HG02623 (cell line): ENCODE measurements around the gene PEX14.

Experiments used
- ATAC-seq: cut with Tn5 transposase; IDR thresholded peaks from one replicate; pipeline ENCODE4 v1.9.1; 2021; ENCODE audit warnings: moderate library complexity; ENCODE audit not compliant: unreplicated experiment

PEX14 gene

DNA sequence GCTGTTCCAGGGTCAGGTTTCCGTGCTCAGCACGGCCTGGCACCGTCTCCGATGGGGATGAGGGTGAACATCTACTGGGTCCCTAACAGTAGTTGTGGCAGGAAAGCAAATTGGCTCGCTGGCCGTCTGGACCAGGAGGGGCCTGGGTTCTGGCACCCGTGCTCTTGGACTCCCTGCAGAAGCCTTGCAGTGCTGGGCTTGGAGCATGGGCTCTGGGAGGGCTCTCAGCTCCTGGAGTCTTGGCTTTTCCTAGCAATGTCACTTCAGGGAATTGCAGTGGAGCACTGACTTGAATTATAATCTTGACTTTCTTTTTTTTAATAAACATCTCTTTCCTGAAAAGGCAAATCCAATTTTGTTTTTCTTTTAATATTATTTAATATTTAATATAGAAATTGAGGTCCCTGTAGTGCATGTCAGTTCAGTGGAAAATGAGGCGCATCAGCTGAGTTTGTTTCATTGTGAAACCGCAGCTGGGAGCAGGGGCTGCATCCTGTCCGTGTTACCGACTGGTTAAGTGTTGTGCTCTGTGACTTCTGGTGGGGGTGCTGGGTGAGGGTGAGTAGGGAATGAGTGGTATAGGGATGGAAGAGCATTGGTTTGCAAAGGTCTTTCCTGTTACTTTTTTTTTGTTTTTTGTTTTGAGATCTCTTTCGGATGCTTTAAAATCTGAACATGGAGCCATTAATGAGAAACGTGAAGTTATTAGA is 64.1 kb downstream of the PEX14 start:
- ATAC-seq, result no peak

DNA sequence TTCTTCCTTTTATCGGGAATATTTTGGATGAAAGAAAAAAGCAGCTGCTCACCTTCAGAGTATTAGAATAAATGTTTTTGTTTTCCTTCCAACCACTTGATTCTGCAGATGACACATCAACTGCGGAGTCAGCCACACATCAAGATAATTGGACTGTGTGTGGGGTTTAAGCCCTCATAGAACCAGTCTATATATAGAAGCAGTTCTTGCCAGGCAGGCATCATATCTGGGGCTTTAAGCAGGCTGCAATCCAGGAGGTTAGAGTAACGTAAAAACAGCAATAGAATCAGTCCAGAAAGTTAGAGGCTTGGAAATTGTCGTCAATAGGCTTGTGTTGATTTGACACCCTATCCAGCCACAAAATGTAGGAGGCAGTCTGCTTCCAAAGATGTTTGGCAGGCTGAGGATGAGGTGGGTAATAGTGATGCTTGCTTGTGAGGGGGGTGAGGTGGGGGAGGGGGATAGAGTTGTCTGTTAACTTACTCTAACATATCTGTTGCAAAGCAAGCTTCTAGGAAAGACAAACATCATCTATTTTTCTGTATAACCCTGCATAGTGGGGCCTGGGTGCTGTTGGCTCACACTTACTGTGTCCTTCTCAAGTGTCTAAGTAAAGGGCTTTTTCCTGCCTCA is 64.8 kb downstream of the PEX14 start:
- ATAC-seq, result no peak

DNA sequence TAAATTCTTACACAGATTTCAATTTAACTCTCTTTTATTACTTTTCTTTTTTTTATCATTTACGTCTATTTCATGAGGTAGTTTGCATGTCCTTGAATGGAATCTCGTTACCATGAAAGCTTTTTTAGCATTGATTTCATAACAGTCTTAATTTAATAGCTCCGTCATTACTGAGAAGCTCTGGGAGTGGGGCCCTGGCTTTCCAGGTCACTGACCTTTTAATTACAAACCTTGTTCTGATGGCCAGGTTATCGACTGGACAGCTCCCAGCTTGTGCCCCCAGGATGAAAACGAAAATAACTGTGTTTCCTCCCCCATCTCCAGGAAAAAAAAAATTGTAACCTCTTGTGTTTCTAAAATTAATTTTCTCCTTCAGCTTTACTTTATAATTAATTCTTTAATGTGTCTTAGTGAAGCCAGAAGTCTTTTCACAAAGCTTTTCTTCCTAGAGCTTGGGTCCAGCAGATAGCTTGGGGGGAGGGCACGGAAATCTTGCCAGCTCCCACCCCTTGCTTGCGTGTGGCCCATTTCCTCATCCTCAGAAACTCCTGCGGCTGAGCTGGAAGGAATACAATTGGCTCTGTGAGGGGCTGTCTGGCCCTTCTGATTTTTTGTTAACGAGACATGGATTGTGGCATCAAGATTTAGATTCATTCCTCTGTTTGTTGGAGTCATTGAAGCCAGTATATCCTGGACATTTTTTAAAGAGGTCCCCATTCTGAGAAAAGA is 65.7 kb downstream of the PEX14 start:
- no peak for ATAC-seq

DNA sequence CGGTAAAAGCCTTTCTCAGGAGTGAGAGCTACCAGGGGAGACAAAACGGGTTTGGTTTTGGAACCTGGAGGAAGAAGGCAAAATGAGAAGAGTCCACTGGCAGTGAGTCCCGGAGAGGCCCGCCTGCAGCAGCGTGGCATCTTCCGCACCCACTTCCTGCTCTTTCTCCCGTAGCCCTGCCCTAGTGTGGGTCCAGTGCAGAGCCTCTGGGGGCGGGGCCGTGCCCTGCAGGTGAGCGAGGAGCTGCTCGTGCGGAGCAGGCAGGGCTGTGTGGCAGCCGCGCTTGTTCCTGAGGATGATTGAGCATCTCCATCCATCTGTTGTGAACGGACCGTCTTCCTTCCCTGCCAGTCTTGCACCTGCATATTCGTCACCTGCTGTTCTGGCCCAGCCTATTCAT is 66.5 kb downstream of the PEX14 start:
- no peak for ATAC-seq

DNA sequence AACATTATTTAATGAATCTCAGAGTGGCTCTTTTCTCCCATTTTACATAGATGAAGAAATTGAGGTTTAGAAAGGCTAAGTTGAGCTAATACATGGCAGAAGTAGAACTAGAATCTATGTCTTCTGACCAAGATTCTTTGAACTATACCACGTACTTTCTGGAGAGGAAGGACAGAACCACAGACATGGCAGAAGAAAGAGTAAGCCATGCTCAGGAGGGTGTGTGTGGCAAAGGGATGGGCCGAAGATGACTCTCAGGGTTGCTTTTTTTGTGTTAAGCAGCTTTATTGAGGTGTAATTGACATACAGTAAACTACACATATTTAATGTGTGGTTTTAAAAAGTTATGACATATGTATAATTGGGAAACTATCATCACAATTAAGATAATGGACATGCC is 69.5 kb downstream of the PEX14 start:
- no peak for ATAC-seq

DNA sequence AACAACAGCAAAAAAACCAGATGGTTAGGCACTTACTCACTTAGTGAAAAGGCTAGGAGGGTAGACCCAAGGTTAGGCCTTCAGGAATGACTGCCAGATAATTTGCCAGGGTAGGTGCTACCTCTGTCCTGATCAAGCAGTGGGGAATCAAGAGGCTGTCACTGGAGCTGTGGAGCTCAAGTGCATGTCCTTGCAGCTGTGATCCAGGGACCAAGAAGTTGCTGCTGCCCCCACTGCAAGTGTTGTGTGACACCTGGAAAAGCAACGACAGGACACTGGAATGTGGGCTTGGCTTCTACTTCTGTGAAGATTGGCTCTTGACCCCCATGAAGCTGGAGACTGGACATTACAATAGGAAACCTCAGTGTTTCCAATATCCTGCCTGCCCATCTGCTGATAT is 72.1 kb downstream of the PEX14 start:
- ATAC-seq, result no peak

DNA sequence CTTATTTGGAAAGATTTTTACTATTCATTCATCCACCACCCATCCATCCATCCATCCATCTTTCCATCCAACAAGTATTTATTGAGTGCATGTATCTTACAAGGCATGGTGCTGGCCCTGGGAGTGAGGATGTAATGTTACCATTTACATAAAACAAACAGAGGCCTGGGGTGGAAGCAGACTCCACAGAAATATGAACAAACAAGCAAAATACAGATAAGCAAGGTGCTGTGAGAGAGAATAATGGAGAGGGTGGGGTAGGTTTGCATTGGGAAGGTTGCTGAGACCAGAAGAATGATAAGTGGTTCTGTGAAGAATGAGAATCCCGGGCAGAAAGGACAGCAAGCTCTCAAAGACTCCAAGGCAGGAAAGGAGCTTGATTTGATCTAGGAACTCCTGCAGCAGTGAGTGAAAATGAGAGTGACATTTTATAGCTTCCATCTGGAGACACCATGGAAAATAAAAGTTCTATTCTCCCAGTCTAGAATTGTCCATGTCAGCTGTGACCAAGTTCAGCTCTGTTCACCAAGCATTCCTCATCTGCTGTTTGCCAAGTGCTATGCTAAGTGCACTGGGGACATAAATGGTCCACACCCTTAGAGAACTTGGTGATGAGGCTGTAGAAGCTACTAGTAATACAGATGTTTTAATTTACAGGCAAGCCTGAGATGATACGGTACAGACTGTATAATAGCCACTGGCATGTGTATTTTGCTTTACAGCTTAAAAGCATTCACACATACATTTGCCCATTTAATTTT is 75.3 kb downstream of the PEX14 start:
- ATAC-seq, result no peak

DNA sequence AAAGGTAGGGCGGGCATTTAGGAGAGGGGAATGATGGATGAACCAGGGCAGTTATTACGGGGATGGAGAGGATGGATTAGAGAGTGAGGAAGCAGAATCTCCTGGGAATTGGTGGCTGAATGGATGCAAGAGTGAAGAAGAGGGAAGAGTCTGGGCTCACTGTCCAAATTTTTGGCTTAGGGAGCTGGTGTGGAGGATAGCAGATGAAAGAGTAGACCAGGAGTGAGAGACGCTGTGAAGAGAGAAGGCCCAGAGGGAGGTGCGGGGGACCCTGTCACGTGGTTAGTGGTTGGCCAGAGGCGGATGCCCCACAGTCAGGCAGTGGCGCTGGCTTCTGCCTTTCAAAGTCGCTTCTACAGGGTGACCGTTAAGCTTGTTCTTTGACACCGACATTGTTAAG is 78.4 kb downstream of the PEX14 start:
- ATAC-seq, result no peak

DNA sequence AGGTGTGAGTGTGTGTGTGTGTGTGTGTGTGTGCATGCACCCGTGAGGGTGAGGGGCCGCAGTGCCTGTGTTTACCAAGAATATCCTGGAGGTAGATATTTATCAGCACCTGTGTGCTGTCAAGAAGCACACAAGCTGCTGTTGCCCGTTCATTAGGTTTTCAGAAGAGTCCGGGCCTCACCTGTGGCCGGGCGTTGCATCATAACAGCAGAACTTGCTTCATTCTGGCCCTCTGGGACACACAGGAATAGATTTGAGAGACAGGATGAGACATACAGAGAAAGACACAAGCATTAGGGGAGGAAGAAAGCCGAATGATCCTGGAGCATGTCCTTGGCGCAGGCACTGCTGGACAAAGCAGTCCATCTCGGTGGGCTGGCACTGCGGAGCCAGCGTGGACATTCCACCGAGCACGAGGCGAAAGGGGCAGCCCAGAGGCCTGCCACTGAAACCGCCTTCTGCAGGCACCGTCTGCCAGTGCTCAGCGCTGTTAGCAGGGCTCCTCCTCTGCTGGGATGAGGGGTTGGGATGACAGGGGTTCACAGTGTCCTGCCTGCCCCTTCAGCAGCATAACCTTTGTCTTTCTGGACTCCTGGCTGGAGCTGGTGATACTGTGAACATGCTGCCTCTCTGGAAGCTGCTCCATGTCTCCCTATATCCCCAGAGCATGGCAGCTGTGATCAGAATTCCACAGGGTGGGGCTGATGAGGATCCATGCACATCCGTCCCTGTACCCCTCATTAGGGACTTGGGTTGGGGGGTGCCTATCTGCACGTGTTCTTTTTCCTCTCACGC is 81.1 kb downstream of the PEX14 start:
- ATAC-seq, result no peak

DNA sequence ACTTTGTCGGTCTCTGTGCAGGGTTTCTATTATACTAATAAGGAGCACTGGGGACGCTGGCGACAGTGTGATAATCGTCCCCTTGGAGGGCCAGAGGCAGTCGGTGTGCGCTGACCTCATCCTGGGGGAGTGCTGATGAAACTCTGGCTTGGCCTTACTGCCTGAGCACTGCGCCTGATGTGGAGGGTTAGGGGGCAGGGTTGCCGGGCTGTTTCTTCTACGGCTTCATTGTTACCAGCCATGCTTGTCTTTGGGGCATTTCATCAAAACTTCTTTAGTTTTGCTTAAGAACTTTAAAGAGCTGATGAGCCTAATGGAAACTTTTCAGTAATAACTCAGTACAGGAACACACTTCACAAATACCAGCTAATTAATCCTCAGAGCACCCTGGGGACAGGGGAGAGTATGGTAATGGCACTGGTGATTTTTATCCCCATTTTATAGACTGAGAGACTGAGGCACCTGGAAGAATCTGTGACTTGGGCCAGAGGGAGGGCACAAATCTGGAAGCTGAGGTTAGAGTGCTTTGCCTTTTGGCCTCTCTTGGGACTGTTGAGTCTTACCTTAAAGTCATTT is 81.8 kb downstream of the PEX14 start:
- ATAC-seq, result no peak

DNA sequence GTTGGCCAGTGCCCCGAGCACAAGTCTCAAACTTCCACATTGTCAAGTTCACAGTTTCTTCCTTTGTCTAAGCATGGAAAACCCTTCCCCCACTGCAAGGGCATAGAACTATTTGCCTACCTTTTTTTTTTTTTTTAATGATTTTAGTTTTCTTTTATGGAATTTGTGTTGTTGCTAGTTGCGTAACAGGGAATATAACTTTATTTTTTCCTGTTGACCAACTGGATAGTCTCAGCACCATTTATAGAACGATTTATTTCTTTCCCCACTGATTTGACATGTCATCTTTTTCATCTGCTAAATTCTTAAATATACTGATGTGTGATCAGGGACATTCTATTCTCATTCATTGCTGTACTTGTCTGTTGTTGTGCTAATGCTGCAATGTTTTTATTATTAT is 83.0 kb downstream of the PEX14 start:
- no peak for ATAC-seq

DNA sequence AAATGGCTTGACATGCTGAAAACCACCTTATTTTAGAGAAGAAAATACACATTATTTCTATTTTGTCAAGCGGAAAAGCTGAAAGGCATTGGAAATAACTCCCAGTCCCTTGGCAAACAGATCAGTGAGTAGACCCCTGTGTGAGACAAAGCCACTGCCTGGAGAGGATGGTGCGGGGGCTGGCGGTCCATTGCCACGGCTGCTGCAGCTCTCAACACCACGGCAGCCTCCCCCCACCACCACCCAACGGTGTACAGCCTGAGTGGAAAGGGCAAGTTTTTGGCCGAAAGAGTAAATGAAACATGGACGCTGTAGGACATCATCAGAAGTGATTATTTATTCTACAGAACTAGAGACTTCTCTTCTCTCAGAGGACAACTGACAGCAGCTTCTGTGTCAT is 84.6 kb downstream of the PEX14 start:
- ATAC-seq, result no peak

DNA sequence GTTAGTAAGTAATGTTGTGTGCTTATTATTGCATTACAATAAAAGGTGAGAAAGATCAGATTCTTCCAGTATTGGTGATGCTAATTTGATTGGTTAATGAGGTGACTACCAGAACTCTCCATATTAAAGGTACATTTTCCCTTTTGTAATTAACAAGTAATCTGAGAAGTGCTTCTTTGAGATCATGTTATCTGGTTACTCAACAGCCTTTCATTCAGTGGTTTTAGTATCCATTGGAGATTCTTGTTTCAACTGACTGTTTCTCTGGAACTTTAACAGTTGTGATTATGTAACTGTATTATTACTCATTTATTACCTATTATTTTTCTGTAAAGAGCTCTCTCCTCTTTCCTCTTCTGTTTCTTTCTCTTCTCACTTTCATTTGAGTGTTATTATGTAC is 86.7 kb downstream of the PEX14 start:
- ATAC-seq, result no peak

DNA sequence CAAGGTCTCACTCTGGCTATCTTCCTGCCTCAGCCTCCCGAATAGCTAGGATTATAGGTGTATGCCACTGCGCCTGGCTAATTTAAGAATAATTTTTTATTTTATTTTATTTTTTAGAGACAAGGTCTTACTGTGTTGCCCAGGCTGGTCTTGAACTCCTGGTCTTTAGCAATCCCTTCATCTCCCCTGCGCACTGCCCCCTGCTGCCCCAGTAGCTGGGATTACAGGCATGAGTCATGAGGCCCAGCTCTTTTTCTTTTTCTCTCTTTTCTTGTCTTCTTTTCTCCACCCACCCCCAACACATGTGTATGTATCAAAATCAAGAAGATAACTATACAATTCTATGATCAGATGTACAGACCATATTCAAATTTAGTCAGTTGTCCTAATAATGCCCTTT is 87.2 kb downstream of the PEX14 start:
- no peak for ATAC-seq

DNA sequence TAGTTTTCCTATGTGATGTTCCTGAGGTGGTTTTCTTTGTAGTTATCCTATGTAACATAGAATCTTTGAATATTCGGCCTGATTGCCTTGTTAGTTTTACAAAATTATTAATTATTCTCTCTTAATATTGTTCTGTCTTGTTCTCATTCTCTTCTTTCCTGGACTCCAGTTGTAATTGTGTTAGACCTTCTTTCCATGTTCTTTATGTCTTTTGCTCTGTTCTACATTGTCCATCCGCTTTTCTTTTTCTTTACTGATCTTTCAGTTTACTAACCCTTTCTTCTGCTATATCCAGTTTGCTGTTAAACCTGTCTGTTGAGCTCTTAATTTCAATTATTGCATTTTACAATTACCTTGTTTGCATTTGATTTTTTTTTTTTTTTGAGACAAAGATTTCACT is 89.3 kb downstream of the PEX14 start:
- no peak for ATAC-seq

DNA sequence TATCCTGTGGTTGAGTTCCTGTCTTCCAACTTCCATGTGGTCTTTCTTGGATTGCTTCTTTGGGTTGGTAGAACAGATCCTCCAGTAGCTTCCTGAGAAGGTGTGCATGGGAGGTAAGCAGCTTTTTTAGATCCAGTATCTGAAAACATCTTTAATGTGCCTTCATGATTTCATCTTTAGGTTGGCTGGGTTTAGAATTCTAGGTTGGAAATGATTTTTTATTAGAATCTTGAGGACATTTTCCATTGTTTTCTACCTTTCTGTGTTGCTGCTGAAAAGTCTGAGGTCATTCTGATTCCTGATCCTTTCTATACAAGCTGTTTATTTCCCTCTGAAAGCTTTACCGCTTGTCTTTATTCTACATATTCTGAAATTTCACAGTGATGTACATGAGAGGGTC is 94.8 kb downstream of the PEX14 start:
- no peak for ATAC-seq

DNA sequence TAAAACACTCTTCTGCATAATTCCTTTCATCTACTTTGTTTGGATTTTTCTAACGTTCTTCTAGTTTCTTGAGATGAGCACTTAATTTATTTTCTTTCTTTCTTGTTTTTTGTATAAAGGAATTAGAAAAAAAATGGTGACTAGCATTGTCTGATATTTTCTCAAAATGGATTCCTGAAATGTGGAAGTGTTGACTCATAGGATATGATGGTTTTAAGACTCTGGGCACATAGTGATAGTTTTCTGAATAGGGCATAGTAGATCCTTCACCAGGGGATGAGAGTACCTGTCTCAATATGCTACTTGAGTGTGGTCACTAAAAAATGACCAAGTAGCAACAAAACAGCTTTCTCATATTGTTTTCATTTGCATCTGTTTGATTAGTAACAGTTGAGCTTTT is 100.9 kb downstream of the PEX14 start:
- ATAC-seq, result no peak

DNA sequence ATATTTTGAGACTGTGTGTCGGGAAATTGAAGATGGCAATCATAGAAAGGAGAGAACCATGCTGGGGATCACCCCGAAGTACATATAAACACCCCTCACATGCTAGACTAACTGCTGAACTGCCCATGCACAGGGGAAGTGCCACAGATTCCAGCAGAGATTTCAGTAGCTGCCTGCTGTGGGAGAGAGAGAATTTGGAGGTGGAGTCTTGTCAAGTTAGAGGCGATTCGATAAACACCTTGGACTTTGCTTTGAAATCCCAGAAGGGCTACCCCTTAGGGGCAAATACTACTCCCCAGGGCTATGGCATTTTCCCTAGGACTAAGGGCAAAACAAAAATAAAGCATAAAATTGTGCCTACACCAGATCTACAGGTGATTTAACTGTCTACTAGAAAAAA is 103.3 kb downstream of the PEX14 start:
- ATAC-seq, result no peak

DNA sequence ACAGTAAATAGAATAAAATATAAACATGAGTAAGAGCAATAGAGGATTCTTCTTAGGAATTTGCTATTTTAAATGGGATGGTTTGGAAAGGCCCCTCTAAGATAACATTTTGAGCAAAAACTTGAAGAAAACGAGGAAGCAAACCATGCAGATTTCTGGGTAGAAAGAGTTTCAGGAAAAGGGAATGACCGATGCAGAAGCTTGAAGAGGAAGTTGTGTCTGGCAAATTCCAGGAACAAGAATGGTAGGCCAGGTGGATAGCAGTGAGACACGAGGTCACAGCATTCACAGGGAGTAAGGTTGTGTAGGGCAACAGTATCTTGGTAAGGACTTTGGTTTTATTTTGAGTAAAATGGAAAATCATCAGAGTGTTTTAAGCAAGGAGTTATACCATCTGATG is 108.9 kb downstream of the PEX14 start:
- ATAC-seq, result no peak

DNA sequence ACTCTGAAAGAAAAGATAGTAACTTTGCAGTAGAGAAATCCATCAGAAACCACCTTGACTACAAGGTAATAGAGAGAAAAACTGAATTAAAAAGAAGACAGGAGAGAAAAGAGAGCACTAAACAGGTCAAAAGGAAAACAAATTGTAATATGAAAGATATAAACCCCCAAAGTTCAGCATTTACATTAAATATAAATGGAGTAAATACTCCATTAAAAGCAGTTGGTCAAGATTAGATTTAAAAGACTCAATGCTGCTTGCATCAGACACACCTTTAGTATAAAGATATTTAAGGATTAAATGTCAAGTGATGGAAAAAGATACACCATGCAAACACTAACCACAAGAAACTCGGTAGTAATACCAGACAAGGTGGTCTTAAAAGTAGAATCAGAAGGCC is 110.5 kb downstream of the PEX14 start:
- ATAC-seq, result no peak

DNA sequence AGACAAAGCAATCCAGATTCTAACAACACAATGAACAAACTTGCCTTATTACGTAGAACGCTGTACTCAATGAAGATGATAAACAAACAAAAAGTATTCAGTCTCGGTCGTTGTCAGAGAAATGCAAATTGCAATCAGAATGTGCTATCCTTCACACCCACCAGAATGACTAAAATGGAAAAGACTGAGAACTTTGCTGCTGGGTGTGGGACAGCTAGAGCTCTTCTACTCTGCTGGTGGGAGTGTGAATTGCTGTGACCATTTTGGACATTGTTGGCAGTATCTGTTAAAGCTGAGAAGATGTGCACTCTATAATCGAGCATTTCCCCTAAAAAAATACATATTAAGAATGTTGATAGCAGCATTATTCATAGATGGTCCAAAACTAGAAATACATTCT is 111.4 kb downstream of the PEX14 start:
- no peak for ATAC-seq
